ENCODE data around the gene EML4.

Gene EML4

DNA sequence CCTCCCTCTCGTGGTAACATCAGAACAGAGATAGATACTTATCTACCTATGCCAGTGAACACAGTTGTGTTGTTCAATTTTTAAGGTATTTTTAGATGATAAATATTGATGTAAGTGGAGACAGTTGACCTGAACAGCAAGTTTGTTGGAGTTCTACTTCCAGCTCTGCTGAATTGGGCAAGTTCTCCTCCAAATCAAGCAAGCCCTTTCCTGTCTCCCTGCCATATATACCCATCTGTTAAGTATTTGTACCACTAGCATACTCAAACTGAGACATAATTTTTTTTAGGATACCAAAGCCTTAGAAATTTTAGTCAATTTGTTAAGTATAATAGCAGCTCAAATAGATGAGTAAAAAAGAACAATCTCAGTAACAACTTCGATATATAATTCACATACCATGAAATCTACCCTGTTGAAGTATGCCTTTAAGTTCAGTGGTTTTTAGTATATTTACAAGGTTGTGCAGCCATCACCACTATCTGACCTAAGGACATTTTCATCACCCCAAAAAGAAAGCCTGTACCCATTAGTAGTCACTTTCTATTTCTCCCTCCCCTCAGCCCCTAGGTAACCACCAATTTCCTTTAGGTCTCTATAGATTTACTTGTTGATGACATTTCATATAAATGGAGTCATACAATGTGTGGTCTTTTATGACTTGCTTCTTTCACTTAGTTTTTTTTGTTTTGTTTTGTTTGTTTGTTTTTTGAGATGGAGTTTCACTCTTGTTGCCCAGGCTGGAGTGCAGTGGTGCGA, 130.0 kb downstream of the EML4 start:
- no peak overlapping the region for H3K4me3 ChIP-seq (ENCODE audit: low read depth in 1 of 2, low read length in 1 of 2)
- H3K9me3 ChIP-seq, result no peaks in the 10 kb centered on the region
- H3K36me3 ChIP-seq, result peaks cover 96% of the 10 kb centered on the region
- H3K4me1 ChIP-seq (ENCODE audit: control insufficient read depth in 1 of 2, insufficient read depth in 1 of 2, low read depth in 1 of 2, low read length in 1 of 2), result peaks cover 0 to 5% of the 10 kb centered on the region in 2 experiments
- H3K27ac ChIP-seq, result no peak overlapping the region
- TF ChIP-seq, protein P1, sequence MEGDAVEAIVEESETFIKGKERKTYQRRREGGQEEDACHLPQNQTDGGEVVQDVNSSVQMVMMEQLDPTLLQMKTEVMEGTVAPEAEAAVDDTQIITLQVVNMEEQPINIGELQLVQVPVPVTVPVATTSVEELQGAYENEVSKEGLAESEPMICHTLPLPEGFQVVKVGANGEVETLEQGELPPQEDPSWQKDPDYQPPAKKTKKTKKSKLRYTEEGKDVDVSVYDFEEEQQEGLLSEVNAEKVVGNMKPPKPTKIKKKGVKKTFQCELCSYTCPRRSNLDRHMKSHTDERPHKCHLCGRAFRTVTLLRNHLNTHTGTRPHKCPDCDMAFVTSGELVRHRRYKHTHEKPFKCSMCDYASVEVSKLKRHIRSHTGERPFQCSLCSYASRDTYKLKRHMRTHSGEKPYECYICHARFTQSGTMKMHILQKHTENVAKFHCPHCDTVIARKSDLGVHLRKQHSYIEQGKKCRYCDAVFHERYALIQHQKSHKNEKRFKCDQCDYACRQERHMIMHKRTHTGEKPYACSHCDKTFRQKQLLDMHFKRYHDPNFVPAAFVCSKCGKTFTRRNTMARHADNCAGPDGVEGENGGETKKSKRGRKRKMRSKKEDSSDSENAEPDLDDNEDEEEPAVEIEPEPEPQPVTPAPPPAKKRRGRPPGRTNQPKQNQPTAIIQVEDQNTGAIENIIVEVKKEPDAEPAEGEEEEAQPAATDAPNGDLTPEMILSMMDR (IDR thresholded peaks at IDR 0.05), result no peak
- no peaks in the 10 kb centered on the region for H3K27me3 ChIP-seq

DNA sequence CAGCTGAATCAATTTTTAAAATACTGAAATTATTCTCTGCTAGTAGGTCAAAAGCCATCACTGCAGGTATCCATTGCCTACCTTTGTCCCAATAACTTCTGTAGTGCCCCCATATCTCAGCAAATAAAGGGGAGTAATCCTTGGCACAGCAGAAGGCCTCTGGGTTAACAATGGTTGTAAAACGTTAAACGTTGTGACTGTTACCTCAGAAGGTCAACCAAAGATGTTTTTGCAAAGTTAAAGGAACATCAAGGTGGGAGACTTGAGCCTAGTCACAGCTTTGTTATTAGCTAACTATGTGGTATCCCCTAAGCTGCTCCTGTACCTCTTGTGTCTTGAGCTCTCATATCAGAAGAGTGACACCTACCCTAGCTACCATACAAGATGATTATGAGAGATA, 131.4 kb downstream of the EML4 start:
- Histone ChIP-seq H3K36me3 (peaks cover 94% of the 10 kb centered on the region), H3K27ac (no peak overlapping the region), H3K9me3 (no peaks in the 10 kb centered on the region), H3K4me3 (ENCODE audit: low read depth in 1 of 2, low read length in 1 of 2) (no peak overlapping the region), H3K27me3 (no peaks in the 10 kb centered on the region), H3K4me1 (ENCODE audit: control insufficient read depth in 1 of 2, insufficient read depth in 1 of 2, low read depth in 1 of 2, low read length in 1 of 2) (peaks cover 0 to 5% of the 10 kb centered on the region in 2 experiments)
- TF ChIP-seq, protein P1 (IDR thresholded peaks at IDR 0.05), result no peak

DNA sequence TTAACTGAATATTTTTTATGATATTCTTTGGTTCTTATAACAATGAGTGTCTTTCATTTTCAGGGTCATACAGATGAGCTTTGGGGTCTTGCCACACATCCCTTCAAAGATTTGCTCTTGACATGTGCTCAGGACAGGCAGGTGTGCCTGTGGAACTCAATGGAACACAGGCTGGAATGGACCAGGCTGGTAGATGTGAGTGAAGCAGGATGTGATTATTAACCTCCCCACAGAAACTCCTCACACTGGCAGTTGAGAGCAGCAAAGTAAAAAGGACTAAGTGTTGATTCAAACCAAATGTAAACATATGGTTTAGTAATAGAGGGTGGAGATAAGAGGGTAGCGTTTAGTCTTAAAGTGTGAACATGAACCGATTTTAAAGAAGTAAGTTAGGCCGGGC, 134.1 kb downstream of the EML4 start:
- peaks cover 88% of the 10 kb centered on the region for H3K36me3 ChIP-seq
- no peak overlapping the region for H3K4me3 ChIP-seq (ENCODE audit: low read depth in 1 of 2, low read length in 1 of 2)
- TF ChIP-seq, protein P1 (IDR thresholded peaks at IDR 0.05), result no peak
- H3K4me1 ChIP-seq (ENCODE audit: control insufficient read depth in 1 of 2, insufficient read depth in 1 of 2, low read depth in 1 of 2, low read length in 1 of 2), result no peaks in the 10 kb centered on the region
- no peaks in the 10 kb centered on the region for H3K27me3 ChIP-seq
- H3K27ac ChIP-seq, result no peak overlapping the region
- no peaks in the 10 kb centered on the region for H3K9me3 ChIP-seq

DNA sequence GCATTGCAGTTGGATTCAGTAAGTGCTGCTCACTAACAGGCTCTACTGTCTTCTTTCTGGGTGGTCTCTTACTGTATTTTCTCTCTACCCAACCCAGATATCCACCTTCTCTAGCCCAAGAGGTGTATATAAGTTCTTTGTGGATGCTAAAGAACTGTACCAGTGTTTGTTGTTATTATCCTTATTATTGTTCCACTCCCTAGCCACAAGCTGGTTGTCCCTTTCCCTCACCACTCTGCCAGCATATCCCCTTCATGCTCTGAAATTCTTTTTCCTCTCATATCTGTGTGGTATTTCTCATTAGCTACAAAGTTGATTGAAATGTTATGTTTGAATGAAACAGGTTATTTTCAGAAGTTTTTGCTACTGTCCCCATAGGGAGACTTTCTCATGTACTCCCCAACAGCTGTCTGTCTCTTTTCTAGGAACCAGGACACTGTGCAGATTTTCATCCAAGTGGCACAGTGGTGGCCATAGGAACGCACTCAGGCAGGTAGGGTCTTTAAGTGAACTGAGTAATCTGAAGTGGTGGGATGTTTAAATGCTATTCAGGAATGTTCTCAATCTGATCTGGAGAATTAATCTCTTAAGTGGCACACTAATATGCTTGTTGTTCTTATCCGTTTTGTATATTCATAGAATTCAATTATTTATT, 135.0 kb downstream of the EML4 start:
- TF ChIP-seq, protein P1 (IDR thresholded peaks at IDR 0.05), result no peak
- Histone ChIP-seq H3K27ac (no peak overlapping the region), H3K4me3 (ENCODE audit: low read depth in 1 of 2, low read length in 1 of 2) (no peak overlapping the region), H3K36me3 (peaks cover 90% of the 10 kb centered on the region), H3K4me1 (ENCODE audit: control insufficient read depth in 1 of 2, insufficient read depth in 1 of 2, low read depth in 1 of 2, low read length in 1 of 2) (no peaks in the 10 kb centered on the region), H3K27me3 (no peaks in the 10 kb centered on the region), H3K9me3 (no peaks in the 10 kb centered on the region)

DNA sequence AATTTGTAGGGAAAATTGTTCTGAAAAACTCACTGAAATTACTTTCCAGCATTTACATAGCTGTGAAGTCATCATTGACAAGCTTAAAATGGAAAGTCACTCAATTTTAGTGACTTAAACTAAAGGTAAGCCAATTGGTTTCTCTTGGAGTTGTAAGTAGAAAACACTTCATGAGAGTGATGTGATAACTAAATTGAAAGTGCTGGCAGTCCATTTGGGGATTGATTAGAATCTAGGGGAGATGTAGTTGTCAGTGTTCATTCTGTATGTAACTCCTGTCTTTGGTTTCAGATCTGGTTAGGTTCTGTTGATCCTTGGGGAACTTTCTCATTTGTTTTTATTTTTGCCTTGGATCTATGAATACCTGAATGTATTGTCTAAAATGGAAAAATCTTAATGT, 138.0 kb downstream of the EML4 start:
- TF ChIP-seq, protein P1 (IDR thresholded peaks at IDR 0.05), result no peak
- H3K4me1 ChIP-seq (ENCODE audit: control insufficient read depth in 1 of 2, insufficient read depth in 1 of 2, low read depth in 1 of 2, low read length in 1 of 2), result no peaks in the 10 kb centered on the region
- H3K9me3 ChIP-seq, result no peaks in the 10 kb centered on the region
- H3K27ac ChIP-seq, result no peak overlapping the region
- H3K4me3 ChIP-seq (ENCODE audit: low read depth in 1 of 2, low read length in 1 of 2), result no peak overlapping the region
- H3K27me3 ChIP-seq, result no peaks in the 10 kb centered on the region
- H3K36me3 ChIP-seq, result peaks cover 62% of the 10 kb centered on the region

All from neutrophil (primary cell).